Cerebellar cortex (tissue), 1 donor: ENCODE results near the gene PATJ.
A peak's percentile ranks its signal among the peaks of the same experiment; 100 is the strongest.
"Not testable (repeated sequence)": the region's sequence is repeated elsewhere in the genome, so short reads cannot be mapped to it uniquely, and the experiment has no call there.

ENCODE experiments used
- DNase-seq: peaks from one replicate; pipeline ENCODE4 v3.0.0-alpha.2; 2015; ENCODE audit warnings: low spot score

The PATJ gene, protein sequence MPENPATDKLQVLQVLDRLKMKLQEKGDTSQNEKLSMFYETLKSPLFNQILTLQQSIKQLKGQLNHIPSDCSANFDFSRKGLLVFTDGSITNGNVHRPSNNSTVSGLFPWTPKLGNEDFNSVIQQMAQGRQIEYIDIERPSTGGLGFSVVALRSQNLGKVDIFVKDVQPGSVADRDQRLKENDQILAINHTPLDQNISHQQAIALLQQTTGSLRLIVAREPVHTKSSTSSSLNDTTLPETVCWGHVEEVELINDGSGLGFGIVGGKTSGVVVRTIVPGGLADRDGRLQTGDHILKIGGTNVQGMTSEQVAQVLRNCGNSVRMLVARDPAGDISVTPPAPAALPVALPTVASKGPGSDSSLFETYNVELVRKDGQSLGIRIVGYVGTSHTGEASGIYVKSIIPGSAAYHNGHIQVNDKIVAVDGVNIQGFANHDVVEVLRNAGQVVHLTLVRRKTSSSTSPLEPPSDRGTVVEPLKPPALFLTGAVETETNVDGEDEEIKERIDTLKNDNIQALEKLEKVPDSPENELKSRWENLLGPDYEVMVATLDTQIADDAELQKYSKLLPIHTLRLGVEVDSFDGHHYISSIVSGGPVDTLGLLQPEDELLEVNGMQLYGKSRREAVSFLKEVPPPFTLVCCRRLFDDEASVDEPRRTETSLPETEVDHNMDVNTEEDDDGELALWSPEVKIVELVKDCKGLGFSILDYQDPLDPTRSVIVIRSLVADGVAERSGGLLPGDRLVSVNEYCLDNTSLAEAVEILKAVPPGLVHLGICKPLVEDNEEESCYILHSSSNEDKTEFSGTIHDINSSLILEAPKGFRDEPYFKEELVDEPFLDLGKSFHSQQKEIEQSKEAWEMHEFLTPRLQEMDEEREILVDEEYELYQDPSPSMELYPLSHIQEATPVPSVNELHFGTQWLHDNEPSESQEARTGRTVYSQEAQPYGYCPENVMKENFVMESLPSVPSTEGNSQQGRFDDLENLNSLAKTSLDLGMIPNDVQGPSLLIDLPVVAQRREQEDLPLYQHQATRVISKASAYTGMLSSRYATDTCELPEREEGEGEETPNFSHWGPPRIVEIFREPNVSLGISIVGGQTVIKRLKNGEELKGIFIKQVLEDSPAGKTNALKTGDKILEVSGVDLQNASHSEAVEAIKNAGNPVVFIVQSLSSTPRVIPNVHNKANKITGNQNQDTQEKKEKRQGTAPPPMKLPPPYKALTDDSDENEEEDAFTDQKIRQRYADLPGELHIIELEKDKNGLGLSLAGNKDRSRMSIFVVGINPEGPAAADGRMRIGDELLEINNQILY (N-terminal part only)

DNA sequence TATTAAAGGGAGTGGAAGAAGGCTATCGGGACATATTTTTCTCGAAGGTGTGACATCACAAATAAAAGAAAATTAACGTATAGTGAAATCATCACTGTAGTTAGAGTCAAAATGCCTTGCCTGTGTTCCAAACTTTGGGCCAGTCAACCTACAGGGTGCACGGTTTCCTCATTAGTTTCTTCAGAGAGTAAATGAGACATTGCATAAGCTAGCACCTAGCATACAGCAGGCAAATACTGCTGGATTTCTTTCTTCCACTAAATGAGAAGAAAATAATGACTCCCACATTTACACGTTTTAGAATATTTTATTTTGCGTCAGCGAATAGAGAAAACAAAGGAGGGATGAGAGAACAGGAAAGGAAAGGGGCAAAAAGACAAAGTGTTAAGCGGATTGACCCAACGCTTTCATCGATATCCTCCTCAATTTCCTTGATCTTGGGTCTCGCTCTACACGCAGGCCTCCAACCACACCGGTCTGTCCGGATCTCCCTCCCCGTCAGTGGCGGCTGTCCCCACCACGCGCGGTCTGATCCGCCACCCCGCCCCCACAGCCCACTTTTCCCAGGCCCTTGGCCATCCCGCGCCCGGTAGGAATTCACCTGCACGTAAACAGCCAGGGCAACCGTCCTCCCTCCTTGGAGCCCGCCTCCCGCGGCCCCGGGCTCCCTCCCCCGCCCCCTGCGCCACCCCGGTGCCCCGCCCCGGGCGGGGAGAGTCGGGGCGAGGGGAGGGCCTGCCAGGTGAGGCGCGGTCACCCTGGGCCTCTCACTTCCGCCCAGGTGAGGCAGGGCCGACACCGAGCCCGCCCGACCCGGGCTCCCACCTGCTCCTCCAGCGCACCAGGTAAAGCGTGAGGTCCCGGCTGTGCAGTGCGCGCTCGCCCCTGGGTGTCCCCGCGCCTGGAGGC lies at the start of gene PATJ:
Gene PATJ, plus strand, starts transcription at position 770 of the 909 bp plus-strand sequence. CDS start 20,413 bp downstream, outside the sequence.
- DNase-seq = peak; percentile 71

DNA sequence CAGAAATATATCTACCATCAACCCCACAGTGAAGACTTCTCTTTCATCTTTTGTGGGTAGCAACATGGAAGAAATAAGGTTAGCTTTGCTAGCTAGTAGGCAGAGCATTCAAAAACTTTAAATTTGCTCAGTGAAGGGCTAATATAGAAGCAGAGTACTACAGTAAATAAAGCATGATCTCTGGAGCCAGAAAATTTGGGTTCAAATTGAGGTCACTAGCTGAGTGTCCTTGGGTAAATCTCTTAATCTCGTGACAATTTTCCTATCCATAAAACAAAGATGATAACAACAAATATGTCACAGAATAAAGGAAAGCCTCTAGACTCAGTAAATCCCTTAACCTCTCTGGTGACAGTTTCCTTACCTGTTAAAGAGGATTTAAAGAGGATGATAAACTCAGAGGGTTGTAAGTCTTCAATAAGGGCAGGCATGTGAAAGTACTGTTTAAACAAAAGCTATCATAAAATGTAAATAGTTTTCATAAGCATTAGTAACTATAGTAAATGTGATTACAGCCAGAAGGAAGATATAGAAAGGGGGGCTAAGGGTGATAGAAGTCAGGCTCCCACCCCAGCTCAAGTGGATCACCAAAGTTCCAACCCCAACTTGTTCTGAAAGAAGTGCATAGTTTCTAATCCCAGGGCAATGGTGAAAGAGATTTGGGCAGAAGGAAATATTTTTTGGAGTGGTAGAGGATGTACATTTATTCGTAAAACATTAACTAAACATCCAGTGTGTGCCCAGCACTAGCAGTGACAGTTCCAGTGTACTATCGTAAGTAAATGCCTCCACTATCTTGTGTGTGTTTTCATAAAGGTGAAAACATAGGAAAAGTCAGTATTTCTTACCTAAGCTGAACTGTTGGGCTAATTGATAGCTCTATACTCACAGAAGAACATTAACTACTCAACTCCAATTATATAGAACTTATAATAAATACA lies 42.1 kb upstream of the PATJ start:
- DNase-seq = no peak

DNA sequence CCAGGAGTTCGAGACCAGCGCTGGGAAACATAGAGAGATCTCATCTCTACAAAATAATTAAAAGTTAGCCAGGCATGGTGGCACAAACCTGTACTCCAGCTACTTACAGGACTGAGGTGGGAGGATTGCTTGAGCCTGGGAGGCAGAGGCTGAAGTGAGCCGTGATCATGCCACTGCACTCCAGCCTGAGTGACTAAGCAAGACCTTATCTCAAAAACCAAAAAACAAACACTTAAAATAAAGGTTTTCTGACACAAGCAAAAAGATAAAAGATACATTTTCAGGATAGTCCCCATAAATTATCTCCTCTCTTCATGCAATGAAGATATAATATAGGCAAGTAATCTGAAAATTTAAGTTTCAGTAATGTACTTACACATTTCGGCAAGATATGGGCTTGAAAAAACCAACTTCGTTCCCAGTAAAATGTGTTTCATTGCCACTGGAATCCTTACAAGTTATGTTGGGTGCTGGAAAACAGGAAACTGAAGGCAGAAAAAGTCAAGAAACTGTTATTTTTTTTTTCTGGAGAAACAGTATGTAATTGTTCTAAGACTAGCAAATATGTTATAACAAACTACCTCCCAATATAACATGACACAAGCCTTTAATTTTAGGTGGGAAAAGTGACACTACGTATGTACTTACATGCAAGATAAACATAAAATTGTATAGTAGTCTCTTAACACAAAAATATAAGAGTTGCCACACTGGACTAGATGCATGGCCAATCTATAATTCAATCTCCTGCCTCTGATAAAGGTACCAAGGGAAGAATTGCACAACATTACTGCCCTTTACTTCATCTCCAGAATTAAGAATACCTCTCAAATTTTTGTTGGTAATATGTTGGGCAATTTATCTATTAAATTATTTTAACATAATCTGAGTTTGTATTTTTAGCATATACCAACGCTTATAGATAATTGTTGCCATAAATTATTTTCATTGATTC lies 33.0 kb upstream of the PATJ start:
- DNase-seq = no peak

DNA sequence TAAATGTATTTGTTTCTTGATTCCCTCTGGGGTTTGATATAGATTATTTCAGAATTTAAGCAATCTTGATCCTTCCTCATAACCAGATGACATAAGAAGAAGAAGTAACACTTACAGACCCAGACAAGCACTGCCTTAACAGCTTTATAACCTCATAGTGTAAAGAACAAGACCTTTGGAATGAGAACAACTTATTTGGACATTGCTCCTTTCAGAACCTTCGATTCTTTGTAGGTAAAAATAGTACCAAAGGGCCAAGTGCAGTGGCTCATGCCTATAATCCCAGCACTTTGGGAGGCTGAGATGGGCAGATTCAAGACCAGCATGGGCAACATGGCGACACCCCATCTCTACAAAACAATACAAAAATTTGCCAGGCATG lies 32.4 kb upstream of the PATJ start:
- DNase-seq = no peak

DNA sequence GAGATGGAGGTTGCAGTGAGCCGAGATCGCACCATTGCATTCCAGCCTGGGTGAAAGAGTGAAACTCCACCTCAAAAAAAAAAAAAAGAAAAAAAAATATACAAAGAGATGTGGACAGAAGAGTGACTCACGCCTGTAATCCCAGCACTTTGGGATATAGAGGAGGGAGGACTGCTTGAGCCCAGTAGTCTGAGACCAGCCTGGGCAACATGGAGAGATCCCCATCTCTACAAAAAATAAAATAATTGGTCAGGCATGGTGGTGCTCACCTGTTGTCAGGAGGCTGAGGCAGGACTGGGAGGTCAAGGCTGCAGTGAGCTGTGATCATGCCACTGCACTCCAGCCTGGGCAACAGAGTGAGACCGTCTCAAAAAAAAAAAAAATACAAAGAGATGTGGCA lies 31.0 kb upstream of the PATJ start:
- DNase-seq = not testable (repeated sequence)

DNA sequence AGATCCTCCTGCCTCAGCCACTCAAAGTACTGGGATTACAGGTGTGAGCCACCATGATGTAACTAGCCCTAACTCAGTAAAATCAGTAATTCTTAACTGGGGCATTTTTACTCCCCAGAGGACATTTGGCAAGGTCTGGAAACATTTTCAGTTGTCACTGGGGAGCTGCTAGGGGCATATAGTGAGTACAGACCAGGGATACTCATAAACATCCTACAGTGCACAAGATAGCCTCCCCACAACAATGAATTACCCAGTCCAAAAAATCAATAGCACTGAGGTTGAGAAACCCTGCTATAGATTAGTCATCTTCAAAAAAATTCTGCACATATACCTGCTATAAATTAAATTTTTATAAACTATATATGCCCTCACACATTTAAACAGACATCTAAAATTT lies 30.3 kb upstream of the PATJ start:
- DNase-seq = no peak

DNA sequence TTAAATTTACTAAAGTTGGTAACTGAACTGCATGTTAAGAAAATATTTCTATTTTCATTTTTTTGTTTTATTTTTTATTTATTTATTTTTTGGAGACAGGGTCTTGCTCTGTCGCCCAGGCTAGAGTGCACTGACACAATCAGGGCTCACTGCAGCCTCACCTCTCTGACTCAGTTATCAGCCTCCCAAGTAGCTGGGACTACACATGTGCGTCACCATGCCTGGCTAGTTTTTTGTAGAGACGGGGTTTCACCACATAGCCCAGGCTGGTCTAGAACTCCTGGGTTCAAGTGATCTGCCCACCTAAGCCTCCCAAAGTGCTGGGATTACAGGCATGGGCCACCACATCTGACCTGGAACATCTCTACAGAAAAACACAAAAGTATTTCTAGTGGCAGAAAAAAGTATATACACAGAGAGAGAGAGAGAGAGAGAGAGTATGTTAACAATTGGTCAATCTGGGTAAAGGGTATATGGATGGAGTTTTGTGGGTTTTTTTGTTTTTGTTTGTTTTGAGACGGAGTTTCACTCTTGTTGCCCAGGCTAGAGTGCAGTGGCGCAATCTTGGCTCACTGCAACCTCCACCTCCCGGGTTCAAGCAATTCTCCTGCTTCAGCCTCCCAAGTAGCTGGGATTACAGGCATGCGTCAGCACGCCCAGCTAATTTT lies 23.1 kb upstream of the PATJ start:
- DNase-seq = not testable (repeated sequence)

DNA sequence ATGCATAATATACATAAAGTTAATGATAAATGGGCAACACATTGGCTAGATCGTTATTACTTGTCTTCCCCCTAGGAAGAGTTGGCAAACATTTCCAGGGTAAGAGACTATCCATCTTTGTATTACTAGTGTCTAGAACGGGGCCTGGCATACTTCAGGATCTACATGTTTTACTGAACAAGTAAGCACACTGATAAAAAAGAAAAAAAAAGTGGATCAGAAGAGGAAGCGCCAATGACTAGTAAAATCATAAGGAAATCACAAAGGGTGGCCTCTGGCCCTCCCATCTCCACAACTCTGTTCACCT lies 17.8 kb upstream of the PATJ start:
- peak; percentile 23 for DNase-seq

DNA sequence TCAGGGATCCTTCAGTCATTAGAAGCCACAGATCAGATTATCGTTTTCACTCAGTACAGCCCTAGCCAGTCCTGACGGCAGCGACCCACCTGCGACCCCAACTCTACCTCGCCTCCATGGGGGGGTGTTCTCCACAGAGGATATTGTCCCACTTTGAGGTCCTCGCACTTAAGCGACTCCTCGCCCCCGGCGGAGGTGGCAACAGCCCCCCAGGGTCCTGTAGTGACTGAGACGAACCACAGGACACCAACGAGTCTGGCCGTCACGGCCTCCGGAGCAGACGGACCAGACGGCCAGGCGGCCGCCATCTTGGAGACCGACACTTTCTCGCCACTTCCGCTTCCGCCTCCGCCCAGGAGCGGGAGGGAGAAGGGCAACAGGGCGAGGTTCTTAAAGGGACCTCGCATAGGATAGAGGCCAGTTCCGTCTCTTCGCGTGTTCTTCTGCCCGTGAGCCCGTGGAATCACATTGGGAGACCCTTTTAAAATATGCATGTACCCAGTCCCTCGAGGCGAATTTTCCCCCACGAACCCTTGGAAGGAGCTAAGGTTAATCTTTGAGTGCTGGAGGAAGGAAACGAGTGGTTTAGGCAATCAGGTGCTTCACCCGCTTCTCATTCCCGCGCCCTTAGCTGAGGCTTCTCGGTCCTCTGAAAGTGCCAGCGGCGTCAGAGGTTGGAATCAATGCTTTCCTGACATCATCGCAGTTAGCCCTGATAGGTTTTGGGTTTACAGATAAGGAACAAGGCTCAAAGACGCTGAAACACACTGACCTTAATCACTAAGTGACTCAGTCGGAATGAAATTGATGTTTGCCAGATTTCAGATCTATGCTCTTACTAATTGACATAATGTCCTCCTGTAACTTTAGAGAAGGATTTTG lies 17.2 kb upstream of the PATJ start, which contains the start of gene TM2D1:
Gene TM2D1, minus strand, starts transcription at position 329 of the 882 bp plus-strand sequence. Its CDS starts 21 bp downstream, at position 308.
- DNase-seq = peak; percentile 95

DNA sequence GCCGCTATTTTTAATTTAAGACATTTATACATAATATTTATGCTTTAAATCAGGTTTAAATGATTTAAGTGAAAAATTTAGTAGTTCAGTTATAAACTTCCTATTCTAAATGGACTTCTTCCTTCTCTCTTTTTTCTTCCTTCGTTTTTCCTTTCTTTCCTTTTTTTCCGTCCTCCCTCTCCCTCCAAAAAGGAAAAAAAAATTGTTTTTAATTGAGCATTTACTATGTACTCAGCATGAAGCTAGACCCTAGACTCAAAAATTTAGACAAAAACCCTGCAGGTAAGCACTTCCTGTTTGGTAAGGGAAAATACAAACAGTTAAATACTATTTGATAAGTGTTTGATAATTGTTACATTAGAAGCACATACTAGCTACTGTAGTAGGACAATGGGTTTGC lies 14.7 kb upstream of the PATJ start:
- DNase-seq = no peak

DNA sequence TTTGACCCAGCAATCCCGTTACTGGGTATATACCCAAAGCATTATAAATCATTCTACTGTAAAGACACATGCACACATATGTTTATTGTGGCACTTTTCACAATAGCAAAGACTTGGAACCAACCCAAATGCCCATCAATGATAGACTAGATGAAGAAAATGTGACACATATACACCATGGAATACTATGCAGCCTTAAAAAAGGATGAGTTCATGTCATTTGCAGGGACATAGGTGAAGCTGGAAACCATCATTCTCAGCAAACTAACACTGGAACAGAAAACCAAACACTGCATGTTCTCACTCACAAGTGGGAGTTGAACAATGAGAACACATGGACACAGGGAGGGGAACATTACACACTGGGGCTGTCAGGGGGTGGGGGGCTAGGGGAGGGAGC lies 11.6 kb upstream of the PATJ start:
- not testable (repeated sequence) for DNase-seq

DNA sequence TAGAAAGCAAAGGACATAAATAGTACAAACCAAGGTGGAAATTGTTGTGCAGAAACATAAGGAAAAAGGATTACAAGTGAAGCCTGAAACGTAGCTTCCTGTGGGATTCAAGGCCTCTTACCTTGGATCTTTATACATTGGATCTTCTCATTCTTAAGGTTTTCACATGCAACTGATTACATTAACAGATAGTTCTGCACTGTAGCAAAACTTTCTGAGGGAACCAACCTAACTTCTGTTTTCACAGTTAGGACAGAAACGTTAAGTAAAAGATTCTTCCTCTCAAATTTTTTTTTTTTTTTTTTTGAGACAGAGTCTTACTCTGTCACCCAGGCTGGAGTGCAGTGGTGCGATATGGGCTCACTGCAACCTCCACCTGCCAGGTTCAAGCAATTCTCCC lies 9.6 kb upstream of the PATJ start:
- no peak for DNase-seq

DNA sequence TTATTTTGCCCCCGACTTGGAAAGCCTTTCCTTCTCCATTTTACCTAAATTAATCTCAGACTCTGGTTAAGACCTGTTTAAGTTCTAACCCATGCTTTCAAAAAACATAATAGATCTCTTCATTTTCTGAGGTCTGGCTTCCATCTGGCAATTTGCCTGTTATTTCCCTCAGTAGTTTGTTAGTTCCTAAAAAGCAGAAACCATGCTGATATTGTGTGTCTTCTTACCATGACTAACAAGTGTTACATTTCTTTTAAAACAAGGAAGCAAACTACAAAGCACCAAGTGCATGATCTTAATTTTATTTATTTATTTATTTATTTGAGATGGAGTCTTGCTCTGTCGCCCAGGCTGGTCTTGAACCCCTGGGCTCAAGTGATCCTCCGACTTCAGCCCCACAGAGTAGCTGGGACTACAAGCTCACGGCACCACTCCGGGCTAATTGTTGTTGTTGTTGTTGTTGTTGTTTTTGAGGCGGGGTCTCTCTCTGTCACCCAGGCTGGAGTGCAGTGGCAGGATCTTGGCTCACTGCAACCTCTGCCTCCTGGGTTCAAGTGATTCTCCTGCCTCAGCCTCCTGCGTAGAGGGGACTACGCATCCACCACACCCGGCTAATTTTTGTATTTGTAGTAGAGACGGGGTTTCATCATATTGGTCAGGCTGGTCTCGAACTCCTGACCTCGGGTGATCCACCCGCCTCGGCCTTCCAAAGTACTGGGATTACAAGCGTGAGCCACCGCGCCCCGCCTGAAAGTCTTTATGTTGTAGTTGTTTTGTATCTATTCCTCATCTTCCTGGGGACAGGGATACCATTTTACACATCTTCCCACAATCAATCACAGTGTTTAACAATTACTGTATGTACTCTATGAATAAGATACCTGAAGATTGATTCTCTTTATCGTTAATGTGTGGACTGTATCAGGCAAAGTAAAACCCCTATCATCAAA lies 1.3 kb upstream of the PATJ start:
- DNase-seq = no peak

DNA sequence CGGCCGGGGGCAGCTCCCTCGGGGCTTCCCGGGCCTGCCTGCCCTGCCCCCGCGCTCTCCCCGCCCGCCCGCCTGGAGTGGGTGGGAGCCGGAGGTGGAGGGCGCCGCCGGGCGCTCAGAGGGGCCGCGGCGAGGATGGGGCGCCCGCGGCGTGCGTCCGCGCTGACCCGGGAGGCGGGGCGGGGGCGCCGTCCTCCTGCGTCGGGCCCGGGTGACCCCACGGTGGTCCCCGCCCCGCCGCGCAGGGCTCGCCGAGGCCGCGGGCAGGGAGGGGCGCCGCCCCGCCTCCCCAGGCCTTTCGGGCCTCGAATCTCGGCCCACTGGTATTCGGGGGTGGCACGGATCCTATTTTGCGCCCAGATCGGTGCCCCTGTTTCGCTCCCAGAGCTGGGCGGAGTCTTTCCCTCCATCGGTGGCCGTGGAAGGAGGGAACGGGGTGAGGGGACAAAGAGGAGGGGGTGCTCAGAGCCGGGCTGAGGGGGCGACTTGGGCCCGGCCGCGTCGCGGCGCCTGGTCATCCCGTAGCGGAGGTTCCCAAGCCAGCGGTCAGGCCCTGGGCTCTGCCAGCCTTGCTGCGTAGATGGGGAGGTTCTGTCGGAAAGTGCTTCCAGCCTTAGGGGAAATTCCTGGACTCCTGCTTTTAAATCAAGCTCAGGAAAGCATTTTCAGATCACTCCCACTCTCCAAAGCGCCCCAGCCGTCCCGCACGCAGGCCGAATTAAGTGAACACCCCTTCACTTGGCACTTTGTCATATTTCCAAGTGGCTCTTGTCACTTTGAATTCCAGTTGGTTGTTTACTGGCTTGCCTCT lies 545 bp downstream of the PATJ start:
- DNase-seq = peak; percentile 66

DNA sequence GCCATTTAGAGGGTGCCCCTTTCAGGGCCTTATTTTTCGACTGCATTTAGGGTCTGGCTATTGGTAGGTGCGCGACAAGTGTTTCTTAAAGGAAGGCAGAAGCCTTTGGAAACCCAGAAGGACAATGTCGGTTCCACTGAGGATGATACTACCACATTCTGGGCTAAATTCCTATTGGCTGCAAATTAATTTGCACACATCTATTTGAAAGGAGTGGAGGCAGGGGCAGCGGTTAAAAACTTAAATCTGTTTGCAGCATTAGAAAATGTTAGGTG lies 1.1 kb downstream of the PATJ start:
- no peak for DNase-seq
